ENCODE measurements around the gene GH1.
"Not testable (repeated sequence)": the region's sequence is repeated elsewhere in the genome, so short reads cannot be mapped to it uniquely, and the experiment has no call there.

DNA sequence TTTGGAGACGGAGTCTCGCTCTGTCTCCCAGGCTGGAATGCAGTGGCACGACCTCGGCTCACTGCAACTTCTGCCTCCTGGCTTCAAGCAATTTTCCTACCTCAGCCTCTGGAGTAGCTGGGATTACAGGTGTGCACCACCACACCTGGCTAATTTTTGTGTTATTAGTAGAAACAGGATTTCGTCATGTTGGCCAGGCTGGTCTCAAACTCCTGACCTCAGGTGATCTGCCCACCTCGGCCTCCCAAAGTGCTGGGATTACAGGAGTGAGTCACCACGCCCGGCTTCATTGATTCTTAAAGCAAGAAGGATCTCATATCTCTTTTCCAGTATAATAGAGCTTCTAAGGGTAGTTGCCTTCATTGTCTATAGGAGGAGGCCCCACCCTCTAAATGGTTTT lies 13.8 kb downstream of the GH1 start:
- not testable (repeated sequence) for TF ChIP-seq POLR2A (IDR thresholded peaks at IDR 0.05; ENCODE audit: low read depth, low read length); PAX5 (IDR thresholded peaks at IDR 0.05; ENCODE audit: insufficient read depth, low read length, severe bottlenecking); POLR2AphosphoS5 (IDR thresholded peaks at IDR 0.05; ENCODE audit: low read depth, low read length); TAF1 (IDR thresholded peaks at IDR 0.05; ENCODE audit: low read depth, low read length)
